GM19239 (cell line): ENCODE measurements around the gene GPR32.
"Not testable (repeated sequence)": the region's sequence is repeated elsewhere in the genome, so short reads cannot be mapped to it uniquely, and the experiment has no call there.

ENCODE experiments used
- DNase-seq: peaks from one replicate; pipeline ENCODE4 v3.0.0; 2011; ENCODE audit warnings: low spot score; ENCODE audit not compliant: insufficient read length
- FAIRE-seq: peaks from 2 replicates; lab custom pipeline; 2011; peaks lifted over from hg19 to GRCh38; lab: Jason Lieb, UNC

The GPR32 gene, protein sequence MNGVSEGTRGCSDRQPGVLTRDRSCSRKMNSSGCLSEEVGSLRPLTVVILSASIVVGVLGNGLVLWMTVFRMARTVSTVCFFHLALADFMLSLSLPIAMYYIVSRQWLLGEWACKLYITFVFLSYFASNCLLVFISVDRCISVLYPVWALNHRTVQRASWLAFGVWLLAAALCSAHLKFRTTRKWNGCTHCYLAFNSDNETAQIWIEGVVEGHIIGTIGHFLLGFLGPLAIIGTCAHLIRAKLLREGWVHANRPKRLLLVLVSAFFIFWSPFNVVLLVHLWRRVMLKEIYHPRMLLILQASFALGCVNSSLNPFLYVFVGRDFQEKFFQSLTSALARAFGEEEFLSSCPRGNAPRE

DNA sequence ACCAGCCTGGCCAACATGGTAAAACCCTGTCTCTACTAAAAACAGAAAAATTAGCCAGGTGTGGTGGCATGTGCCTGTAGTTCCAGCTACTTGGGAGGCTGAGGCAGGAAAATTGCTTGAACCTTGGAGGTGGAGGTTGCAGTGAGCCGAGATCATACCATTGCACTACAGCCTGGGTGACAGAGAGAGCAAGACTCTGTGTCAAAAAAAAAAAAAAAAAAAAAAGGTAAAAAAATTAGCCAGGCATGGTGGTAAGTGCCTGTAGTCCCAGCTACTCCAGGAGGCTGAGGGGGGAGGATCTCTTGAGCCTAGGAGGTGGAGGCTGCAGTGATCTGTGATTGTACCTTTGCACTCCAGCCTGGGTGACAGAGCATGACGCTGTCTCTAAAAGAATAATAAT is at the start of gene GPR32:
GPR32 (plus strand) TSS at position 301 of the 400 bp plus-strand sequence. CDS start 137 bp downstream, outside the sequence.
- not testable (repeated sequence) for FAIRE-seq

DNA sequence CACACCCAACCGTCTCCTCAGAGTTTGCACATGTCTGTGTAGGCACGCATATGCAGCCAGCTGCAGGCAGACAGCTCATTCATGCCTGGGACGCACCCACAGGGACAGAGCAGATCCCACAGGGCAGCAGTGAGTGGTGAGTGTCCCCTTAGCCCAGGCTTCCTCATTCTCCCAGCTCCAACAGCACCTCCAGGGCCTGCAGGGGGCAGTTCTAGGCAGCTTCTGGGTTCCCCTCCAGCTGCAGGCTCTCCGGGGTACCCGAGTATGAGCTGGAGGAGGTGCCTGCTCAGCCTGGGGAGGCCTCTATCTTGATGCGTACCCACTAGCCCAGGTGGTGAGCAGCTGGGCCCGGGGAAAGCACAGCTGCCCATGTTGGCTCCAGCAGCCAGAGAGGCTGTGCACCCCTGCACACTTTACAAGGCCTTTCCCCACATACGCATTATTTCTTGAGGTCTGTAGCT is 49.3 kb upstream of the GPR32 start:
- DNase-seq: no peak
- no peak for FAIRE-seq

More for the DNA sequence above, at the start of gene GPR32:
- DNase-seq: not testable (repeated sequence)

- FAIRE-seq (no peak), DNase-seq (no peak)
These were observed 48.7 kb upstream of the GPR32 start for GRCh38 chr19:50721441-50722137.

GRCh38 chr19:50722201-50723013 is 47.9 kb upstream of the GPR32 start:
- no peak for FAIRE-seq
- DNase-seq: no peak

DNA sequence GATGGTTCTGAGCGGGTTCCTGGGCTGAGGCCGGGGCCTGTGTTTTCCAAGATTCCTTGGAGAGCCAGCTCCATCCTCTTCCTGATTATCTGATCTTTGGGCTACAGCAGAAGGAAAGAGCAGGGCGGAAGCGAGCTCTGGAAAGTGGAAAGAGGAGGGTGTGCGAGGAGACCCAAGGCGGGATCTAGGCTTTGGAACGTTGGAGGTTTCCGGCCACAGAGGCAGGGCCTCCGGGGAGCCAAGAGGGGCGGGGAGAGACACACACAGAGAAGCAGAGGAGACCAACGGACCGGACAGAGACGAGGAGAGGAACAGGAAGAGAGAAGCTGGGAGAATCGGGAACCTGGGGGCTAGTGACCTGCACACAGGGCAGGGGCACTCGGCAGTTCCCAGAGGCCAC is 47.2 kb upstream of the GPR32 start, which contains the start of gene CLEC11A:
CLEC11A (plus strand) TSS at position 296 of the 400 bp plus-strand sequence. CDS start 162 bp downstream, outside the sequence.
- FAIRE-seq: no peak
- no peak for DNase-seq

- no peak for FAIRE-seq
- no peak for DNase-seq
These were observed 46.3 kb upstream of the GPR32 start for GRCh38 chr19:50723735-50724521.

DNA sequence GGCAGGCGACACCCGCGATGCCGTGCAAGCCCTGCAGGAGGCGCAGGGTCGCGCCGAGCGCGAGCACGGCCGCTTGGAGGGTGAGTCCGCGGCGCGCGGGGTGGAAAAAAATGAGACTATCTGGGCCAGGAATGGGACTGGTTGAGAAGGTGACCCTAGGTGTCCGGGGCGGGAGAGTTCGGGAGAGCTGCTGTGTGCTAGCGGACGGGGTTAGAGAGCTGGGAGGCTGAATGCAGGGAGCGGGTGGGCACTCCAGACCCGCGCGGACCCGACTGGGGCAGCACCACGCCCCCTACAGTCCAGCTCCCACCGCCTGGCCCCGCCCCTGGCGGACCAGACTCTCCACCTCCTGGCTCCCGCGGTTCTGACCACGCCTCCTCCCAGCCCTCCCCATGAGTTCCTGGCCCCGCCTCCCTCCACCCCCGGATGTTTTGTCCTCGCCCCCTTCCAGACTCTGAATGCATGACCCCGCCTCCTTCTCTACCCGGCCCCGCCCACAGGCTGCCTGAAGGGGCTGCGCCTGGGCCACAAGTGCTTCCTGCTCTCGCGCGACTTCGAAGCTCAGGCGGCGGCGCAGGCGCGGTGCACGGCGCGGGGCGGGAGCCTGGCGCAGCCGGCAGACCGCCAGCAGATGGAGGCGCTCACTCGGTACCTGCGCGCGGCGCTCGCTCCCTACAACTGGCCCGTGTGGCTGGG is 45.6 kb upstream of the GPR32 start:
- peak; percentile 96 for FAIRE-seq

DNA sequence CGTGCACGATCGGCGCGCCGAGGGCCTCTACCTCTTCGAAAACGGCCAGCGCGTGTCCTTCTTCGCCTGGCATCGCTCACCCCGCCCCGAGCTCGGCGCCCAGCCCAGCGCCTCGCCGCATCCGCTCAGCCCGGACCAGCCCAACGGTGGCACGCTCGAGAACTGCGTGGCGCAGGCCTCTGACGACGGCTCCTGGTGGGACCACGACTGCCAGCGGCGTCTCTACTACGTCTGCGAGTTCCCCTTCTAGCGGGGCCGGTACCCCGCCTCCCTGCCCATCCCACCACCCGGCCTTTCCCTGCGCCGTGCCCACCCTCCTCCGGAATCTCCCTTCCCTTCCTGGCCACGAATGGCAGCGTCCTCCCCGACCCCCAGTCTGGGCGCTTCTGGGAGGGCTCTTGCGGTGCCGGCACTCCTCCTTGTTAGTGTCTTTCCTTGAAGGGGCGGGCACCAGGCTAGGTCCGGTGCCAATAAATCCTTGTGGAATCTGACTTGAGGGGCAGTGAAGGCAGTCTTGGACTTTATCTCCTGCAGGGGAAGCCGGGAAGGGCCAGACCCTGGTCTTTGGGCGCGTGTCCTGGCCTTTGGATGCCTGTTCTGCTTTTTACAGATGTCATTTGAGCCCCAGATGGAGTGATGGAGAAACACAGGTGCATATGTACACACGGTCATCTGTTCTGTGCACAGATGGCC is 44.9 kb upstream of the GPR32 start:
- DNase-seq (no peak), FAIRE-seq (no peak)

More for the DNA sequence above, 45.6 kb upstream of the GPR32 start:
- DNase-seq: peak; percentile 99

DNA sequence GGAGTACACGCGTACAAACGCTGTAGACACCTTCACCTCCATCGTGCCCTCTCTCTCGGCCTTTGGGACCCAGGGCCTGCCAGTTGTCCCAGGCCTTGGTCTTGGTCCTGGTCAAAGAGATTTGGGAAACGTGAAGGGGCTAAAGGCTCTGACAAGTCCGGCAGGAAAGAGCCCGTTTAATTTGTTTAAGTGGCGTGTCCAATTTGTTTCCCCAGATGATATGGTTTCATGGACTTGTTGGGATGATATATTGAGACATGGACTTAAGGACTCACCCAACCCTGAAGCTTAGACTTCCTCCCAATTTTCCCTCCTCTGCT is 44.4 kb upstream of the GPR32 start:
- no peak for FAIRE-seq

DNA sequence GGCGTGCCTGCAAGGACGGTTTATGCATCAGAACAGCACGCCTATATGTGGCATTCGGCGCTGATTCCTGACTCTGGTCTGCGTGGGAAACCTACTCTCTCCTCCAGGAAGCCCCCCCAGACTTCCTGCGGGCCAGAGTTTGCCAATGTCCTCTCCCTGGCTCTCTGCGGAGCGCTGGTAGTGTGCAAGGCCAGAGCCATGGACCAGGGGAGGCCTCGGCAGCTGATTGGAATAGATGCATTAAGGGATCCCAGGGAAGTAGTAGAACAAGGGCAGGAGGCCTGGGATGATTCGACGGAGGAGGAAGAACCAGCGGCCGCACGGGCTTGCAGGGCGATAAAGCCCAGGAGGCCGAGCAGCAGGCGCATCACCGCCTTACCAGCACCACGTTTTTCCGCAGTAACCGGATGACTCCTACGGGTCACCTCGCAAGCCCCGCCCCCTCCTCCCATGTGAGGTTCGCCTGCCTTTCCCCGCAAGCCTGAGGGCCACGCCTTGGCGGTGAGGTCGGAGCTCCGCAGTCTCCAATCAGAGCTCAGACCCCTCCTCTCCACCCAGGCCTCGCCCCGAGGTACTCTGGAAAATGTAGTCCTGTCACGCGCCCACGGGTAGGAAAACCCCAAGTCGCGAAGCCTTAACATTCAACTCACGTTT is 42.1 kb upstream of the GPR32 start:
- no peak for FAIRE-seq
- no peak for DNase-seq

More for the DNA sequence above, 44.4 kb upstream of the GPR32 start:
- no peak for DNase-seq

DNA sequence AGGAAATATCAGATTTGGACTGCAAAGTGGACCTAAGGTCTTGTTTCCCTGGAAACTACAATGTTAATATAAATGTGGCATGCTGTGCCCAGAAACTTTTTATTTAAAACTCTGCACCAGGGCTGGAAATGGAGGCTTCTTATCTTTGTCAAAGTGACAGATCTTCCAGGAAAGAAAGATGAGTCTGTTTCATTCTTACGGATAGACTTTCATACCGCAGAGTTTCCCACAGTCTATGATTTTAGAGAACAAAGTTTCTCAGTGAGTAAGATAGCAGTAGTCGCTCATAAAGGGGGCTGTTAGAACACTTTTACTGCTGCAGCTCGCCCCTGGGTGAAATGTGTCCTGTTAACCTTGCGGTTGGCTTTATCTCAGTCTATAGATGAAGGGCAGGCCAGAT is 40.4 kb upstream of the GPR32 start:
- FAIRE-seq: no peak
- DNase-seq: no peak

- no peak for DNase-seq
- no peak for FAIRE-seq
These were observed 34.4 kb upstream of the GPR32 start for GRCh38 chr19:50735869-50736268.

- DNase-seq: no peak
- FAIRE-seq: no peak
These were observed 33.9 kb upstream of the GPR32 start for GRCh38 chr19:50736338-50736737.

GRCh38 chr19:50739132-50739913 is 30.9 kb upstream of the GPR32 start:
- no peak for DNase-seq
- no peak for FAIRE-seq

DNA sequence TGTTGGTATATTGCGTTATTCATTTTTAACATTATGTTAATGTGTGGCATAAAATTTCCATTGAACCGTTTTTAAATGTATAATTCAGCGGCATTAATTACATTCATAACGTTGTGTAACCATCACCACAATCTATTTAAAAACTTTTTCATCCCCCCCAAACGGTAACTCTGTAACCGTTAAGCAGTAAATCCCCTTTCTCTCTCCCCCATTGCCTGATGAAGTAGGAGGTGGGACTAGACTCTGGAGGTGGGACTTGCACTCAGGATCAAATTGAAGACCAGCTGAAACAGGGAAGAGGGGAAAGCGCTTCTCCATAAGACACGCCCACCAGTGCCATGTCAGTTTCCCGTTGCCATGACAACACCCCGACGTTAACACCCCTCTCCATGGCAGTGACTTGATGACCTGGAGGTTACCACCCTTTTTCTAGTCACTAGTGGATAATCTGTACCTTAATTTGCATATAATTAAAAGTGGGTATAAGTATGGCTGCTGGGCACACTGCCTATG is 30.3 kb upstream of the GPR32 start:
- DNase-seq (no peak), FAIRE-seq (no peak)

DNA sequence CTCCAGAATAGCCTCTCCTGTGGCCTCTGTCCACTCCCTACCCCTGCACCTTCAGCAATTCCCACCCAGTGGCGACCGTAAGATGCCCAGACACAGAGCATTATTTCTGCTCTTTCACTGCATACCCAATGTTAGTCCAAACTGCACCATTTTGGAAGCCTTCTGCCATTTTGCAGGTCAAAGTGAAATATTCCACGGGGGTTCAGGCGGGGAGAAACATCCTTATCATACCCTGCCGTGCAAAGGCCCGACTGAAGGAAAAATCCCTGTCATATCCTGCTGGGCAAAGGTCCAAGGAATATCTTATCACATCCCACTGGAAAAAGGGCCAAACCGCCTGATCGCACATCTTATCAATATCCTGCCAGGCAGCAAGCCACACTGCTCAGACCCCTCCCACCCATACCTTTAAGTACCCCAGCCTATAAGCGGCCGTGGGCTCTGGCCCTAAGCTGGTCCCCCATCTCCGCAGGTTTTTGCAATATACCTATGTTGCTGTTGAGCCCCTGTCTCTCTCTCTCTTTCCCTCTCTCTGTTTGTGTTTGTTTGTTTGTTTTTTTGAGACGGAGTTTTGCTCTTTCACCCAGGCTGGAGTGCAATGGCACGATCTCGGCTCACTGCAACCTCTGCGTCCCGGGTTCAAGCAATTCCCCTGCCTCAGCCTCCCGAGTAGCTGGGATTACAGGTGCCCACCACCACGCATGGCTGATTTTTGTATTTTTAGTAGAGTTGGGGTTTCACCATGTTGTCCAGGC is 28.9 kb upstream of the GPR32 start:
- no peak for FAIRE-seq
- DNase-seq: no peak

DNA sequence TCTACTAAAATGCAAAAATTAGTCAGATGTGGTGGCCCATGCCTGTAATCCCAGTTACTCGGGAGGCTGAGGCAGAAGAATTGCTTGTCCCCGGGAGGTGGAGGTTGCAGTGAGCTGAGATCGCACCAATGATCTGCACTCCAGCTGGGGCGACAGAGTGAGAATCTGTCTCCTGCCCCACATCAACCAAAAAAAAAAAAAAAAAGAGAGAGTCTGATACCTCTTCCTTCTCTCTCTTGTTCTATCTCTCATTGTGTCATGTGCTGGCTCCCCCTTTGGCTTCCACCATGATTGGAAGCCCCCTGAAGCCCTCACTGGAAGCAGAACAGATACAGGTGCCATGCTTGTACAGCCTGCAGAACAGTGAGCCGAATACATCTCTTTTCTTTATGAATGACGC is 26.7 kb upstream of the GPR32 start:
- no peak for DNase-seq
- no peak for FAIRE-seq
